ENCODE data around the gene SPOCK1.
A peak's percentile ranks its signal among the peaks of the same experiment; 100 is the strongest.

The SPOCK1 gene

GRCh38 chr5:137356127-137356526 is 143.0 kb downstream of the SPOCK1 start:
- DNase-seq: no peak

GRCh38 chr5:137355708-137356107 is 143.4 kb downstream of the SPOCK1 start:
- DNase-seq: no peak

- DNase-seq: no peak
Observed at GRCh38 chr5:137352095-137352494, 147.0 kb downstream of the SPOCK1 start.

- no peak for DNase-seq
Observed at GRCh38 chr5:137350791-137351190, 148.3 kb downstream of the SPOCK1 start.

- DNase-seq: no peak
Observed at GRCh38 chr5:137348759-137349158, 150.4 kb downstream of the SPOCK1 start.

- DNase-seq: no peak
Observed at GRCh38 chr5:137347865-137348264, 151.3 kb downstream of the SPOCK1 start.

GRCh38 chr5:137346281-137346680 is 152.8 kb downstream of the SPOCK1 start:
- no peak for DNase-seq

GRCh38 chr5:137345396-137345795 is 153.7 kb downstream of the SPOCK1 start:
- DNase-seq: no peak

- peak; percentile 56 for DNase-seq
Observed at GRCh38 chr5:137344723-137345322, 154.3 kb downstream of the SPOCK1 start.

- DNase-seq: no peak
Observed at GRCh38 chr5:137344021-137344420, 155.1 kb downstream of the SPOCK1 start.

- DNase-seq: no peak
Observed at GRCh38 chr5:137342764-137343163, 156.4 kb downstream of the SPOCK1 start.

GRCh38 chr5:137341831-137342230 is 157.3 kb downstream of the SPOCK1 start:
- DNase-seq: no peak

GRCh38 chr5:137340881-137341280 is 158.2 kb downstream of the SPOCK1 start:
- DNase-seq: no peak

- DNase-seq: no peak
Observed at GRCh38 chr5:137336565-137337120, 162.5 kb downstream of the SPOCK1 start.

- no peak for DNase-seq
Observed at GRCh38 chr5:137336161-137336560, 163.0 kb downstream of the SPOCK1 start.

- DNase-seq: no peak
Observed at GRCh38 chr5:137335493-137335892, 163.6 kb downstream of the SPOCK1 start.

- DNase-seq: no peak
Observed at GRCh38 chr5:137333928-137334327, 165.2 kb downstream of the SPOCK1 start.

GRCh38 chr5:137333475-137333874 is 165.7 kb downstream of the SPOCK1 start:
- no peak for DNase-seq

- no peak for DNase-seq
Observed at GRCh38 chr5:137332296-137332695, 166.8 kb downstream of the SPOCK1 start.

GRCh38 chr5:137329586-137330296 is 169.4 kb downstream of the SPOCK1 start:
- DNase-seq: no peak

GRCh38 chr5:137328991-137329390 is 170.1 kb downstream of the SPOCK1 start:
- no peak for DNase-seq

GRCh38 chr5:137328463-137328862 is 170.7 kb downstream of the SPOCK1 start:
- DNase-seq: no peak

- no peak for DNase-seq
Observed at GRCh38 chr5:137325721-137326120, 173.4 kb downstream of the SPOCK1 start.
